SK-N-SH treated with all-trans-retinoic acid at 6 μM for 48 hours (cell line): ENCODE data around the gene ZNF346.

Source experiments
- ATAC-seq: fragments of 200-7000 bp; cut with Tn5 transposase; 3 replicates; pipeline ENCODE4 v1.9.1; 2020; ENCODE audit warnings: mild to moderate bottlenecking, moderate library complexity
- ARNTL ChIP-seq: fragments of 450-650 bp; formaldehyde crosslinking; IDR thresholded peaks from 2 replicates; pipeline ENCODE4 v1.5.0; 2020; ENCODE audit warnings: low read depth, mild to moderate bottlenecking, moderate library complexity, borderline replicate concordance
- BACH2 ChIP-seq: fragments of 250-450 bp; sonication (Bioruptor Pico); IDR thresholded peaks from 2 replicates; pipeline ENCODE4 v1.9.0; 2021; ENCODE audit warnings: mild to moderate bottlenecking, borderline replicate concordance
- CREB5 ChIP-seq: fragments of 250-450 bp; sonication (Bioruptor Pico); IDR thresholded peaks from 2 replicates; pipeline ENCODE4 v1.5.1; 2020; ENCODE audit warnings: low read depth, mild to moderate bottlenecking, moderate library complexity
- CSDC2 ChIP-seq: fragments of 250-450 bp; sonication (Bioruptor Pico); IDR thresholded peaks from 2 replicates; pipeline ENCODE4 v1.5.0; 2020; ENCODE audit warnings: mild to moderate bottlenecking, moderate library complexity
- CSRNP3 ChIP-seq: fragments of 250-450 bp; sonication (Bioruptor Pico); IDR thresholded peaks from 2 replicates; pipeline ENCODE4 v1.5.1; 2021; ENCODE audit warnings: mild to moderate bottlenecking, moderate library complexity
- ESRRG ChIP-seq: fragments of 250-450 bp; sonication (Bioruptor Pico); IDR thresholded peaks from 2 replicates; pipeline ENCODE4 v1.6.1; 2021; ENCODE audit warnings: mild to moderate bottlenecking
- GLIS3 ChIP-seq: fragments of 250-450 bp; sonication (Bioruptor Pico); IDR thresholded peaks from 2 replicates; pipeline ENCODE4 v1.5.0; 2020; ENCODE audit warnings: mild to moderate bottlenecking, moderate library complexity
- OSR1 ChIP-seq: fragments of 250-450 bp; sonication (Bioruptor Pico); IDR thresholded peaks from 2 replicates; pipeline ENCODE4 v1.8.0; 2022; ENCODE audit warnings: moderate library complexity, mild to moderate bottlenecking, inconsistent platforms
- PATZ1 ChIP-seq: fragments of 250-450 bp; sonication (Bioruptor Pico); IDR thresholded peaks from 2 replicates; pipeline ENCODE4 v1.8.0; 2020; ENCODE audit warnings: mild to moderate bottlenecking, moderate library complexity, borderline replicate concordance
- PPARA ChIP-seq: fragments of 250-450 bp; sonication (Bioruptor Pico); IDR thresholded peaks from 2 replicates; pipeline ENCODE4 v1.5.0; 2020; ENCODE audit warnings: mild to moderate bottlenecking, borderline replicate concordance
- RARB ChIP-seq: fragments of 250-450 bp; sonication (Bioruptor Pico); IDR thresholded peaks from 2 replicates; pipeline ENCODE4 v1.8.0; 2021; ENCODE audit warnings: mild to moderate bottlenecking, moderate library complexity
- SNAI2 ChIP-seq: fragments of 250-450 bp; sonication (Bioruptor Pico); IDR thresholded peaks from 2 replicates; pipeline ENCODE4 v1.5.0; 2020; ENCODE audit warnings: mild to moderate bottlenecking, moderate library complexity
- TCF4 ChIP-seq: fragments of 250-450 bp; sonication (Bioruptor Pico); IDR thresholded peaks from 2 replicates; pipeline ENCODE4 v1.8.0; 2021; ENCODE audit warnings: mild to moderate bottlenecking, moderate library complexity, borderline replicate concordance
- TOX ChIP-seq: fragments of 250-450 bp; sonication (Bioruptor Pico); IDR thresholded peaks from 2 replicates; pipeline ENCODE4 v1.8.0; 2021; ENCODE audit warnings: mild to moderate bottlenecking, moderate library complexity, borderline replicate concordance
- TSHZ2 ChIP-seq: fragments of 250-450 bp; sonication (Bioruptor Pico); IDR thresholded peaks from 2 replicates; pipeline ENCODE4 v1.5.0; 2020; ENCODE audit warnings: mild to moderate bottlenecking, moderate library complexity
- ZC3H10 ChIP-seq: fragments of 250-450 bp; sonication (Bioruptor Pico); IDR thresholded peaks from 2 replicates; pipeline ENCODE4 v1.5.1; 2021; ENCODE audit warnings: mild to moderate bottlenecking, moderate library complexity
- ZFP3 ChIP-seq: fragments of 250-450 bp; sonication (Bioruptor Pico); IDR thresholded peaks from 2 replicates; pipeline ENCODE4 v1.5.0; 2020; ENCODE audit warnings: mild to moderate bottlenecking, moderate library complexity
- ZFP30 ChIP-seq: fragments of 450-650 bp; formaldehyde crosslinking; IDR thresholded peaks from 2 replicates; pipeline ENCODE4 v1.5.0; 2022; ENCODE audit warnings: mild to moderate bottlenecking, moderate library complexity
- ZNF565 ChIP-seq: fragments of 450-650 bp; formaldehyde crosslinking; conservative IDR thresholded peaks from 2 replicates; pipeline ENCODE4 v1.5.0; 2020; ENCODE audit warnings: low read depth, mild to moderate bottlenecking, moderate library complexity
- ZNF70 ChIP-seq: fragments of 450-650 bp; formaldehyde crosslinking; IDR thresholded peaks from 2 replicates; pipeline ENCODE4 v1.5.0; 2020; ENCODE audit warnings: mild to moderate bottlenecking, moderate library complexity
- ZNF8 ChIP-seq: fragments of 450-650 bp; formaldehyde crosslinking; IDR thresholded peaks from 2 replicates; pipeline ENCODE4 v1.5.0; 2020; ENCODE audit warnings: mild to moderate bottlenecking, moderate library complexity

ZNF346 gene

DNA sequence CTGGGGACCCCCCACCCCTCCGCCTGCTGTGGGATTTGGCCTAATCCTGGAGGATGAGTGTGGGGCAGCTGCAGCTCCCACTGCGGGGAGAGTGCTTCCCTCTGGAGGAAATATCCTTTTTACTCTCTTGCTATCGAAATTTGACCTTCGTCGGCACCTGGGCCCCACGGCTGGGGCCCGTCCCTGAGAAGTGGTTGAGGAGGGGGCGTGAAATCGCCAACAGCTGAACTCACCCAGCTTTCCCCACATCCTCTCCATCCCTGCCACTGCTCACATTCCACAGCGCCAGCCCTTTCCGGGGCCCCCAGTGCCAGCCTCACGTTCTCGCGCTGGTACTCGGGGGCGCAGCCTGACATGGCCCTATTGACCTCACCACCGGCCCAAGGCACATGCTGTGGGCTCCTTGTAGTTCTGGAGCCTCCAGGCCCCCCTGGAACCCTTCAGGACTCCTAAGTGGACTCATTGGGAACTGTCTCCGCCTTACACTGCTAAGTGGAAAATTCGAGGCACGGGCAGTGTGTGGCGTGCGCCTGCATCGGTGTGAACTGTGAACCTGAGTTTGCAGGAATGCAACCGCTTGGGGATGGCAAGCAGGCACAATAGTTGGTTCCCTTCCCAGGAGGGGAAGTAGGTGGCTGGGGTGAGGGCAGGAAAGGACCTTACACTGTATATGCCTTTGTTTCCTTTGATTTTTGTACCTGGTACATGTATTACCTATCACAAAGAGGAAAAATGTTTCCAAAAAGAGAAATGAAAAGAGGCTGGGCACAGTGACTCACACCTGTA lies 83.4 kb downstream of the ZNF346 start:
- no peak for TF ChIP-seq PPARA (CRISPR knock-in tag)
- TF ChIP-seq ZNF70 (CRISPR knock-in tag), result no peak
- ATAC-seq, result no peak

- ATAC-seq, result no peak
- TF ChIP-seq OSR1 (CRISPR knock-in tag) (no peak), ZC3H10 (no peak), CSRNP3 (CRISPR knock-in tag) (no peak), ZFP30 (CRISPR knock-in tag) (no peak), CSDC2 (CRISPR knock-in tag) (no peak)
- TF ChIP-seq, all 23 proteins: peak for 0
Measured at GRCh38 chr5:177107159-177107558, 84.7 kb downstream of the ZNF346 start.

- no peak for ATAC-seq
Measured at GRCh38 chr5:177109810-177110209, 87.3 kb downstream of the ZNF346 start.

DNA sequence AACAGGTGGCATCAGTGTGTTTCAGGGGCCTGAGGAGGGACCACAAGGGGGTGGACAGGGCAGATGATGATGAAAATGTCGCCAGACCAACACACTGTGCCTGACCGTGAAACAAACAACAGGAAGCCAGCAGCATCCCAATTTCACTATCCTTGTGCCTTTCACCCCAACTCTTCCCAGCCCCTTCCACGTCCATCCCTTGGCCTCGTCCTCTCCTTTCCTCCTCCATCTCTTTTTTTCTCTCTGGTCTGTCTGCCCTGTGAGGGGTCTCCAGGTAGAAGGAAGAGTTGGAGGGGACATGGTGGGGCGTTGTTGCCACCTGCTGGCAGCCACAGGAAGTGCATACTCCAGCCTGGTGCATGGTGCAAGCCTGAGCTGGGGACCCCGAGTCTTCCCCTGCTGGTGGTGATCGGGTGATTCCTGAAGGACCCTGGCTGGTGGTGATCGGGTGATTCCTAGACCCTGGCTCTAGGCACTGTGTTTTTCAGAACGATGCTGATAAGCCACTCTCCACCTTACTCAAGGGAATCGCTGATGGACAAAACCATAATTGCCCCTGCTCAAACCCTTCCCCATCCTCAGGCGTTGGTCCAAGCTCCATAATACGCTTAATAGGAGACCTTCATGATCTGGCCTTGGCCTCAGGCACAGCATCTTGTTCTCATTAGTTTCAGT lies 89.4 kb downstream of the ZNF346 start:
- TF ChIP-seq TOX (CRISPR knock-in tag) (no peak), ZNF8 (CRISPR knock-in tag) (no peak), ZFP3 (CRISPR knock-in tag) (no peak), GLIS3 (CRISPR knock-in tag) (no peak), BACH2 (no peak), OSR1 (CRISPR knock-in tag) (no peak), RARB (CRISPR knock-in tag) (no peak), ZNF565 (CRISPR knock-in tag) (no peak)
- TF ChIP-seq, all 23 proteins: peak for 0
- peak; percentile 80 for ATAC-seq

More at GRCh38 chr5:177109810-177110209, 87.3 kb downstream of the ZNF346 start:
- TF ChIP-seq ZNF70 (CRISPR knock-in tag) (no peak), TOX (CRISPR knock-in tag) (no peak), PPARA (CRISPR knock-in tag) (no peak), OSR1 (CRISPR knock-in tag) (no peak), BACH2 (no peak), GLIS3 (CRISPR knock-in tag) (no peak), SNAI2 (no peak), ARNTL (CRISPR knock-in tag) (no peak), TCF4 (CRISPR knock-in tag) (no peak), ESRRG (CRISPR knock-in tag) (no peak), CSRNP3 (CRISPR knock-in tag) (no peak), ZC3H10 (no peak), CREB5 (CRISPR knock-in tag) (no peak), CSDC2 (CRISPR knock-in tag) (no peak), ZNF565 (CRISPR knock-in tag) (no peak), RARB (CRISPR knock-in tag) (no peak), ZFP30 (CRISPR knock-in tag) (no peak)
- TF ChIP-seq, all 23 proteins: peak for 0

DNA sequence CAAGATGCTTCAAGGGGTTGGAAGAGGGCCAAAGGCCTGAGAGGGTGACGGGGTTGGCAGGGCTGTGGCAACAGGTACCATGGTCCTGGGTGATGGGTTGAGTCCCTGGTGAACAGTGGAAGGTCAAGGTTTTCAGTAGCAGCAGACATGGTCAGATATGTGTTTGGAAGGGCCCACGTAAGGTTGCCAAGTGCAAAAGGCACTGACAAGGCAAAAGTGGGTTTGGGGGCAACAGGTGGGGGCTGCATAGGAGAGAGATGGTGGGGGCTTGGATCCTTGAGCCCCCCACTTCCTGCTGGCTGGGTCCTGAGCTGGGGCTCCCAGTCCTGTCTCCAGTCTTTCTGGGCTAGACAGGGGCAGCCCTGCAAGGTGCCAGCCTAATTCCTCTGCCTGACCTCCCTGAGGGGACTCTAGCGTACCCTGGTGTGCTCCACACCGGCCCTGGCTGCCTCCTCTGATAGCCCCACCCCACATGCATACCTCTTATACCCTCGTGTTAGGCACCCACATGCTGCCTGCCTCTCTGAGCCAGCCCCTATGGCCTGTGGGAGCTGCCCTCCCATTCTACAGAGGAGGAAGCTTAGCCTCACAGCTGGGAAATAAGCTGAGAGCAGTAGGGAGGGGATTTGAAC lies 90.2 kb downstream of the ZNF346 start:
- no peak for ATAC-seq
- TF ChIP-seq ZNF8 (CRISPR knock-in tag), result no peak
- no peak for TF ChIP-seq TSHZ2 (CRISPR knock-in tag)
- TF ChIP-seq PPARA (CRISPR knock-in tag), result no peak
- TF ChIP-seq CREB5 (CRISPR knock-in tag), result no peak
- TF ChIP-seq PATZ1 (CRISPR knock-in tag), result no peak
- no peak for TF ChIP-seq ZFP3 (CRISPR knock-in tag)
